ENCODE data around the gene CDH3.

The CDH3 gene

DNA sequence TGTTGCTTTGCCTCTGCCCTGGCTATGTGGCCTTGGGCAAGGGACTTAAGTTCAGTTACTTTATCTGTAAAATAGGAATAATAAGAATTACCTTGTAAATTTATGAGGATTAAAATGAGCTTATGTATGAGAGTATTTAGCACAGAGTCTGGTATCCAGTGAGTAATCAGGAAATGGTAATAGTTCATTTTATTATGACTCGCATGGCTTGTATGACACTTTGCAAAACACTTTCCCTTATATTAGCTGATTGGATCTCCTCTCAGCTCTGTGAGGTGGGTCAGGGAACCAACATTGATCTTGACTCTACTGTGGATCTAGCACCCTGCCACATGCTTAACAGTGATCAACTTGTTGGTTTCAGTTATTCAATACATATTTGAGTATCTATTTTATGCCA, 8.3 kb upstream of the CDH3 start:
- no peak overlapping the region for H3K4me2 ChIP-seq (ENCODE audit: low read depth, low read length, poor library complexity, severe bottlenecking)
- H2AFZ ChIP-seq (ENCODE audit: low read length) = no peak overlapping the region
- H3F3A ChIP-seq (ENCODE audit: low read depth) = no peaks in the 10 kb centered on the region
- H3K4me1 ChIP-seq (ENCODE audit: insufficient read depth, low read length, poor library complexity, severe bottlenecking) = no peaks in the 10 kb centered on the region
- H3K36me3 ChIP-seq (ENCODE audit: insufficient read depth, low read length) = no peaks in the 10 kb centered on the region
- TF ChIP-seq, protein P1, sequence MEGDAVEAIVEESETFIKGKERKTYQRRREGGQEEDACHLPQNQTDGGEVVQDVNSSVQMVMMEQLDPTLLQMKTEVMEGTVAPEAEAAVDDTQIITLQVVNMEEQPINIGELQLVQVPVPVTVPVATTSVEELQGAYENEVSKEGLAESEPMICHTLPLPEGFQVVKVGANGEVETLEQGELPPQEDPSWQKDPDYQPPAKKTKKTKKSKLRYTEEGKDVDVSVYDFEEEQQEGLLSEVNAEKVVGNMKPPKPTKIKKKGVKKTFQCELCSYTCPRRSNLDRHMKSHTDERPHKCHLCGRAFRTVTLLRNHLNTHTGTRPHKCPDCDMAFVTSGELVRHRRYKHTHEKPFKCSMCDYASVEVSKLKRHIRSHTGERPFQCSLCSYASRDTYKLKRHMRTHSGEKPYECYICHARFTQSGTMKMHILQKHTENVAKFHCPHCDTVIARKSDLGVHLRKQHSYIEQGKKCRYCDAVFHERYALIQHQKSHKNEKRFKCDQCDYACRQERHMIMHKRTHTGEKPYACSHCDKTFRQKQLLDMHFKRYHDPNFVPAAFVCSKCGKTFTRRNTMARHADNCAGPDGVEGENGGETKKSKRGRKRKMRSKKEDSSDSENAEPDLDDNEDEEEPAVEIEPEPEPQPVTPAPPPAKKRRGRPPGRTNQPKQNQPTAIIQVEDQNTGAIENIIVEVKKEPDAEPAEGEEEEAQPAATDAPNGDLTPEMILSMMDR (conservative IDR thresholded peaks at IDR 0.05; ENCODE audit: low read length) = no peak
- no peak for TF ChIP-seq EZH2phosphoT487 (IDR thresholded peaks at IDR 0.05; ENCODE audit: borderline replicate concordance)
- H3K9me2 ChIP-seq (replicated peaks; ENCODE audit: low read depth, low read length) = no peaks in the 10 kb centered on the region
- H4K20me1 ChIP-seq (ENCODE audit: insufficient read depth, low read length, poor library complexity, severe bottlenecking) = no peaks in the 10 kb centered on the region
- H3K27me3 ChIP-seq (ENCODE audit: insufficient read depth, low read length, poor library complexity, severe bottlenecking) = no peaks in the 10 kb centered on the region
- no peaks in the 10 kb centered on the region for H3K9me3 ChIP-seq (ENCODE audit: insufficient read depth, low read depth, low read length)
- no peaks in the 10 kb centered on the region for H3K79me2 ChIP-seq (ENCODE audit: insufficient read depth, low read length)
- H3K4me3 ChIP-seq (ENCODE audit: low read length, poor library complexity, severe bottlenecking) = no peak overlapping the region
- no peak overlapping the region for H3K9ac ChIP-seq (ENCODE audit: low read depth, low read length, poor library complexity, severe bottlenecking)

DNA sequence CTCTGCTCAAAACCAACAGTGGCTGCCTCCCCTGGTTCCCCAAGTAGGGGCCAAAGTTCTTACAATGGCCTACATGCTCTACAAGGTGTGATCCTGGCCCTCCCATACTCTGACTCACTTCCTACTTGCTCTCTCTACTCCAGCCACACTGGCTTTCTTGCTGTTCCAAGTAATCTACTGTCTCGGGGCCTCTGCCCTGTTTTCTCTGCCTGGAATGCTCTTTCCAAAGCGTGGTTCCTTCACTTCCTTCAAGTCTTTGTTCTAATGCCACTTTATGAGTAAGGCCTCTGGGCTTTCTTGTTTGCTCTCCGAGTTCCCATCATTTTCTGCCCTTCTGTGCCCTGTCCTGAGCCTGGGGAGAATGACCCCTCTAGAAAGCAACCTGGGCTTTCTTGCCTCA, 4.1 kb upstream of the CDH3 start:
- H2AFZ ChIP-seq (ENCODE audit: low read length) = no peak overlapping the region
- no peak overlapping the region for H3K9ac ChIP-seq (ENCODE audit: low read depth, low read length, poor library complexity, severe bottlenecking)
- no peaks in the 10 kb centered on the region for H3K4me1 ChIP-seq (ENCODE audit: insufficient read depth, low read length, poor library complexity, severe bottlenecking)
- no peak overlapping the region for H3K4me3 ChIP-seq (ENCODE audit: low read length, poor library complexity, severe bottlenecking)
- no peaks in the 10 kb centered on the region for H4K20me1 ChIP-seq (ENCODE audit: insufficient read depth, low read length, poor library complexity, severe bottlenecking)
- no peaks in the 10 kb centered on the region for H3F3A ChIP-seq (ENCODE audit: low read depth)
- TF ChIP-seq, protein P1 (conservative IDR thresholded peaks at IDR 0.05; ENCODE audit: low read length) = no peak
- TF ChIP-seq EZH2phosphoT487 (IDR thresholded peaks at IDR 0.05; ENCODE audit: borderline replicate concordance) = no peak
- no peaks in the 10 kb centered on the region for H3K9me3 ChIP-seq (ENCODE audit: insufficient read depth, low read depth, low read length)
- no peak overlapping the region for H3K4me2 ChIP-seq (ENCODE audit: low read depth, low read length, poor library complexity, severe bottlenecking)
- no peaks in the 10 kb centered on the region for H3K79me2 ChIP-seq (ENCODE audit: insufficient read depth, low read length)
- H3K27me3 ChIP-seq (ENCODE audit: insufficient read depth, low read length, poor library complexity, severe bottlenecking) = no peaks in the 10 kb centered on the region
- H3K36me3 ChIP-seq (ENCODE audit: insufficient read depth, low read length) = no peaks in the 10 kb centered on the region
- no peaks in the 10 kb centered on the region for H3K9me2 ChIP-seq (replicated peaks; ENCODE audit: low read depth, low read length)

DNA sequence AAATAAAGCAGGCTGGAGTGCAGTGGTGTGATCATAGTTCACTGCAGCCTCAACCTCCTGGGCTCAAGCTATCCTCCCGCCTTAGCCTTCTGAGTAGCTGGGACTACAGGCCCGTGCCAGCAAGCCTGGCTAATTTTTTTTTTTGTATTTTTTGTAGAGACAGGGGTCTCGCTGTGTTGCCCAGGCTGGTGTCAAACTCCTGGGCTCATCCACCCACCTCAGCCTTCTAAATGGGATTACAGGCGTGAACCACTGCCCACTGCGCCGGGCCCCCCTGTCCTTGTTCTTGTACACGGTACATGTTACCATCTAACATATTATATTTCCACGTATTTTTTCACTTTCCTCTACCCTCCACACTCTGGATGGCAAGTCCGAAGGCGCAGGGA, 3.1 kb upstream of the CDH3 start:
- TF ChIP-seq, protein P1 (conservative IDR thresholded peaks at IDR 0.05; ENCODE audit: low read length) = no peak
- no peak for TF ChIP-seq EZH2phosphoT487 (IDR thresholded peaks at IDR 0.05; ENCODE audit: borderline replicate concordance)
- H3K4me3 ChIP-seq (ENCODE audit: low read length, poor library complexity, severe bottlenecking) = no peak overlapping the region

More for the DNA sequence above, 3.1 kb upstream of the CDH3 start:
- Histone ChIP-seq H3K4me1 (ENCODE audit: insufficient read depth, low read length, poor library complexity, severe bottlenecking) (no peaks in the 10 kb centered on the region), H3K4me2 (ENCODE audit: low read depth, low read length, poor library complexity, severe bottlenecking) (no peak overlapping the region), H2AFZ (ENCODE audit: low read length) (no peak overlapping the region), H3K36me3 (ENCODE audit: insufficient read depth, low read length) (no peaks in the 10 kb centered on the region), H3K27me3 (ENCODE audit: insufficient read depth, low read length, poor library complexity, severe bottlenecking) (no peaks in the 10 kb centered on the region), H3K9me3 (ENCODE audit: insufficient read depth, low read depth, low read length) (no peaks in the 10 kb centered on the region), H4K20me1 (ENCODE audit: insufficient read depth, low read length, poor library complexity, severe bottlenecking) (no peaks in the 10 kb centered on the region), H3K79me2 (ENCODE audit: insufficient read depth, low read length) (no peaks in the 10 kb centered on the region), H3F3A (ENCODE audit: low read depth) (no peaks in the 10 kb centered on the region), H3K9ac (ENCODE audit: low read depth, low read length, poor library complexity, severe bottlenecking) (no peak overlapping the region), H3K9me2 (replicated peaks; ENCODE audit: low read depth, low read length) (no peaks in the 10 kb centered on the region)

Measured in Loucy (cell line).